GM12878 (cell line): ENCODE measurements around the gene COL21A1. TPM values are rescaled to one million over a fixed set of nuclear protein-coding genes. Genes with fewer than 3 reads are reported as not detected.

Experiments
- ATAC-seq: fragments of 200-7000 bp; cut with Tn5 transposase; 3 replicates; pipeline ENCODE4 v1.9.1; 2020; ENCODE audit warnings: mild to moderate bottlenecking, moderate library complexity
- BruUV-seq: library from RNA; stranded (reverse); fragments of 400-500 nt; replicated peaks from 2 replicates; lab custom pipeline; 2021; lab: Mats Ljungman, UMichigan
- CTCF ChIA-PET: fragments of 300-600 bp; sonication (Branson Sonifier 250); formaldehyde crosslinking; extraction: SDS; loops from one replicate; lab custom pipeline; 2021; ENCODE audit warnings: inconsistent platforms; lab: Yijun Ruan, JAX
- POLR2A ChIA-PET: fragments of 350-600 bp; formaldehyde crosslinking; extraction: SDS; loops from one replicate; lab custom pipeline; 2021; ENCODE audit warnings: inconsistent platforms; lab: Charles Lee
- RAD21 ChIA-PET: fragments of 300-600 bp; sonication (Branson Sonifier 250); formaldehyde crosslinking; loops from one replicate; lab custom pipeline; 2023; ENCODE audit warnings: antibody characterized with exemption; ENCODE audit not compliant: unreplicated experiment; lab: Charles Lee
- SMC1A ChIA-PET: fragments of 300-600 bp; sonication (Branson Sonifier 250); formaldehyde crosslinking; loops from one replicate; lab custom pipeline; 2023; ENCODE audit not compliant: unreplicated experiment, uncharacterized antibody; lab: Charles Lee
- DNase-seq: peaks from one replicate; pipeline ENCODE4 v3.0.0-alpha.2; 2011; ENCODE audit warnings: low read depth, low spot score
- FAIRE-seq: peaks from 3 replicates; lab custom pipeline; 2011; peaks lifted over from hg19 to GRCh38; lab: Jason Lieb, UNC
- H2AFZ ChIP-seq: 2 replicates; pipeline ENCODE4 v1.6.0; 2011; ENCODE audit warnings: low read depth, low read length, control low read depth; ENCODE audit not compliant: control insufficient read depth
- H3K27ac ChIP-seq: 2 replicates; pipeline ENCODE4 v1.5.1; 2011; ENCODE audit warnings: control low read depth; ENCODE audit not compliant: control insufficient read depth, insufficient read depth
- H3K27me3 ChIP-seq, 2 experiments: replicated peaks in 1 of 2; 2 replicates each; pipeline versions ENCODE4 v1.6.0 to v1.6.1; 2011; ENCODE audit warnings: low read length in 1 of 2; ENCODE audit not compliant: control insufficient read depth in 2 of 2, insufficient read depth in 2 of 2
- H3K36me3 ChIP-seq, 2 experiments: 2 replicates each; pipeline ENCODE4 v1.5.1; 2011; ENCODE audit warnings: low read length in 1 of 2; ENCODE audit not compliant: control insufficient read depth in 2 of 2, insufficient read depth in 2 of 2
- H3K4me1 ChIP-seq: 2 replicates; pipeline ENCODE4 v1.6.1; 2011; ENCODE audit warnings: mild to moderate bottlenecking, low read length, moderate library complexity, mixed read lengths; ENCODE audit not compliant: control insufficient read depth, insufficient read depth
- H3K4me2 ChIP-seq: 2 replicates; pipeline ENCODE4 v1.6.0; 2011; ENCODE audit warnings: control low read depth; ENCODE audit not compliant: control insufficient read depth, insufficient read depth
- H3K4me3 ChIP-seq: fragments of 200-600 bp; sonication (generic); 2 replicates; pipeline ENCODE4 v1.5.1; 2016
- H3K79me2 ChIP-seq: 2 replicates; pipeline ENCODE4 v1.6.0; 2011; ENCODE audit warnings: low read length; ENCODE audit not compliant: control insufficient read depth, insufficient read depth
- H3K9ac ChIP-seq: 2 replicates; pipeline ENCODE4 v1.8.0; 2011; ENCODE audit warnings: low read length, control low read depth, mixed read lengths; ENCODE audit not compliant: control insufficient read depth, insufficient read depth
- H3K9me3 ChIP-seq: replicated peaks from 3 replicates; pipeline ENCODE4 v1.5.1; 2011; ENCODE audit warnings: mild to moderate bottlenecking, low read length; ENCODE audit not compliant: control insufficient read depth, insufficient read depth
- H4K20me1 ChIP-seq: 2 replicates; pipeline ENCODE4 v1.6.0; 2011; ENCODE audit not compliant: control insufficient read depth, insufficient read depth
- ATF3 ChIP-seq: IDR thresholded peaks from 2 replicates; pipeline ENCODE4 v1.6.1; 2011; ENCODE audit warnings: low read depth, mild to moderate bottlenecking, low read length, moderate library complexity, borderline replicate concordance; ENCODE audit errors: extremely low read depth
- ETV6 ChIP-seq, 2 experiments: fragments of 450-650 bp in 1 of 2; IDR thresholded peaks in 1 of 2; conservative IDR thresholded peaks in 1 of 2; 2 replicates each; pipeline ENCODE4 v1.6.1; 2014; ENCODE audit warnings: antibody characterized with exemption in 1 of 2, borderline replicate concordance in 1 of 2, low read depth in 1 of 2, mild to moderate bottlenecking in 1 of 2, moderate library complexity in 1 of 2
- HSF1 ChIP-seq: fragments of 150-350 bp; IDR thresholded peaks from 2 replicates; pipeline ENCODE4 v1.6.1; 2014; ENCODE audit warnings: mild to moderate bottlenecking, low read depth, low read length
- SMAD5 ChIP-seq: IDR thresholded peaks from 2 replicates; pipeline ENCODE4 v1.6.1; 2016; ENCODE audit warnings: antibody characterized with exemption, low read depth
- SMARCA5 ChIP-seq: fragments of 450-650 bp; IDR thresholded peaks from 2 replicates; pipeline ENCODE4 v1.6.1; 2017; ENCODE audit warnings: mild to moderate bottlenecking
- SUZ12 ChIP-seq: fragments of 200-600 bp; sonication (generic); IDR thresholded peaks from one replicate; pipeline ENCODE4 v1.6.1; 2018; ENCODE audit warnings: antibody characterized with exemption, mild to moderate bottlenecking; ENCODE audit not compliant: unreplicated experiment
- WGBS: methylation state at CpG from one replicate; pipeline ENCODE4 v1.1.6; 2016; ENCODE audit warnings: low lambda C conversion rate; ENCODE audit not compliant: insufficient replicate concordance, insufficient coverage; ENCODE audit errors: missing lambda C conversion rate; 5-methylcytosine and 5-hydroxymethylcytosine counted together
- in situ Hi-C: fragments of 300-500 bp; cut with MboI; formaldehyde crosslinking; loops from 9 replicates; pipeline ENCODE4 v1.14.3; 2018; ENCODE audit warnings: mixed read lengths
- intact Hi-C: fragments of 100-400 bp; cut with micrococcal nuclease; formaldehyde crosslinking; loops from one replicate; pipeline ENCODE4 v1.14.2; 2022; ENCODE audit not compliant: unreplicated experiment
- polyA plus RNA-seq, 11 experiments: library from polyadenylated mRNA; depleted of rRNA in 4 of 11; unstranded in 6 of 11; stranded (reverse) in 5 of 11; fragments of >200 nt; fragmentation: Nextera tagmentation in 4 of 11; fragmentation: Illumina TruSeq in 1 of 11; extraction: Ambion mirVana in 4 of 11; extraction: Trizol in 1 of 11; gene quantifications; 1 replicate in 1 of 11; 2 replicates in 10 of 11; pipeline versions ENCODE4 v1.2.1 to v1.2.3, GENCODE V29; 2011 to 2016; ENCODE audit warnings: inconsistent platforms in 2 of 11, missing spikeins in 2 of 11, low read depth in 1 of 11
- total RNA-seq, 4 experiments: library from RNA; depleted of rRNA in 3 of 4; stranded (reverse); fragments of >200 nt in 3 of 4; fragmentation: Illumina TruSeq in 1 of 4; extraction: Trizol in 1 of 4; gene quantifications; 2 replicates each; pipeline versions ENCODE4 v1.2.1 to v1.2.3, GENCODE V29; 2013 to 2021

COL21A1 gene
- total and polyA plus RNA-seq, 10 of the 15 experiments (the other 5 are each of a cell fraction or from before 2014, with no cell fraction given) = 0.10 TPM; not detected in 9

- CTCF ChIA-PET = no interaction called here
- H3K9ac ChIP-seq = no peak overlapping the region
- H3K4me3 ChIP-seq = no peak overlapping the region
- intact Hi-C loops = no loop called here
- DNase-seq = no peak
- H3K4me2 ChIP-seq = no peak overlapping the region
- no peaks in the 10 kb centered on the region for H4K20me1 ChIP-seq
- no TSS peak for BruUV-seq
- in situ Hi-C loops = no loop called here
- no peak for FAIRE-seq
- H3K9me3 ChIP-seq = no peaks in the 10 kb centered on the region
- no peaks in the 10 kb centered on the region for H3K79me2 ChIP-seq
- H3K36me3 ChIP-seq = no peaks in the 10 kb centered on the region
- SMC1A ChIA-PET = no interaction called here
- H3K4me1 ChIP-seq = no peaks in the 10 kb centered on the region
- RAD21 ChIA-PET = no interaction called here
- no peak overlapping the region for H2AFZ ChIP-seq
- POLR2A ChIA-PET = no interaction called here
- TF ChIP-seq SMAD5 = no peak
- no peak for TF ChIP-seq SUZ12
- no peak for TF ChIP-seq HSF1
- no peak for TF ChIP-seq ETV6 (conservative IDR thresholded peaks at IDR 0.05 in 1 of 2, IDR thresholded peaks at IDR 0.05 in 1 of 2; ENCODE audit: borderline replicate concordance in 1 of 2, low read depth in 1 of 2)
- no peak for TF ChIP-seq SMARCA5
- no peak for TF ChIP-seq ATF3
- no peaks in the 10 kb centered on the region for H3K27me3 ChIP-seq
- WGBS = 6% methylated on average over 3 of the region's 3 CpGs
- H3K27ac ChIP-seq = no peak overlapping the region
- no peak for ATAC-seq
Observed at GRCh38 chr6:56091159-56091869, 156.1 kb downstream of the COL21A1 start.
